GM18517 (cell line): ENCODE measurements around the gene TRNAU1AP.

Source experiments
- ATAC-seq: cut with Tn5 transposase; IDR thresholded peaks from one replicate; pipeline ENCODE4 v1.9.1; 2021; ENCODE audit warnings: mild to moderate bottlenecking, moderate library complexity; ENCODE audit not compliant: unreplicated experiment

TRNAU1AP gene

GRCh38 chr1:28604411-28604810 is 51.5 kb downstream of the TRNAU1AP start:
- ATAC-seq = no peak

DNA sequence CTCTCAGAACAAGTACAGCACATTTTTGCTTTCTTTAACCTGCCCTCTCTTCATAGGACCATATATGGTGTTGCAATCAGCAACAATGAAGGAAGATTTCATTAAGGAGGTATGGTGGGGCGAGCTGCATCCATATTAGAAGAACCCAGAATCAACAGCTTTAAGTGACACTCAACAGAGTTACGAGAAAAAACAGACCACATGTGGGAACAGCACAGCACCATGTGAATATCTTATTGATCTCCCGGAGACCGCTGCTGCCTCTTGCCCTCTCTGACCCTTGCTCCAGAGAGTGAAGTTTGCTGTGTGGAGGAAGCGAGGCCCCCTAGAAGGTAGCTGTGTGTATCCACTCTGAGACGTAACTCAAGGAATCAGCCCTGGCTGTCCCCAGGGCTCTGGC is 52.1 kb downstream of the TRNAU1AP start:
- no peak for ATAC-seq

GRCh38 chr1:28606771-28607170 is 53.9 kb downstream of the TRNAU1AP start:
- ATAC-seq = no peak

- ATAC-seq = no peak
Observed at GRCh38 chr1:28613175-28613574, 60.3 kb downstream of the TRNAU1AP start.
